Activated CD4-positive, alpha-beta T cell treated with anti-CD3 and anti-CD28 coated beads, Interleukin-2, amount 10 ng/mL, durations not matched to agents 7 days and 5 days (primary cell): ENCODE data around the gene ERMP1. TPM values are rescaled to one million over a fixed set of nuclear protein-coding genes. Genes with fewer than 3 reads are reported as not detected.

Experiments used
- CTCF ChIA-PET: fragments of 350-600 bp; sonication (Branson Sonifier 250); formaldehyde crosslinking; loops from one replicate; lab custom pipeline; 2021; ENCODE audit warnings: antibody characterized with exemption; lab: Charles Lee
- POLR2A ChIA-PET: fragments of 350-600 bp; sonication (Branson Sonifier 250); formaldehyde crosslinking; loops from one replicate; lab custom pipeline; 2021; ENCODE audit warnings: antibody characterized with exemption; lab: Charles Lee
- DNase-seq: peaks from one replicate; pipeline ENCODE4 v3.0.0-alpha.2; 2020
- H3K27ac Mint-ChIP-seq: one replicate; pipeline ENCODE4 v1.8.0; 2021; ENCODE audit warnings: mild to moderate bottlenecking, moderate library complexity, mixed read lengths
- H3K27me3 Mint-ChIP-seq: one replicate; pipeline ENCODE4 v1.8.0; 2021; ENCODE audit warnings: mixed read lengths
- H3K36me3 Mint-ChIP-seq: one replicate; pipeline ENCODE4 v1.8.0; 2021; ENCODE audit warnings: low read depth, mixed read lengths
- H3K4me1 Mint-ChIP-seq: one replicate; pipeline ENCODE4 v1.8.0; 2021; ENCODE audit warnings: mixed read lengths
- H3K4me3 Mint-ChIP-seq: one replicate; pipeline ENCODE4 v1.8.0; 2021; ENCODE audit warnings: mild to moderate bottlenecking, moderate library complexity, mixed read lengths
- H3K9me3 Mint-ChIP-seq: one replicate; pipeline ENCODE4 v1.8.0; 2021; ENCODE audit warnings: mixed read lengths
- total RNA-seq, 2 experiments: library from RNA; stranded (reverse); gene quantifications; one replicate each; pipeline ENCODE4 v1.2.3, GENCODE V29; 2021

Gene ERMP1
- total RNA-seq, 2 experiments from 2014 or later = 24.2 to 25.1 TPM

- Mint-ChIP-seq H3K36me3 (peaks cover 3% of the 10 kb centered on the region), H3K27me3 (no peaks in the 10 kb centered on the region), H3K4me3 (no peak overlapping the region), H3K27ac (peak overlapping the region; percentile 14), H3K4me1 (peaks cover 18% of the 10 kb centered on the region), H3K9me3 (no peaks in the 10 kb centered on the region)
- no peak for DNase-seq
- ChIA-PET POLR2A (no interaction called here), CTCF (interaction anchor here (0.7 to 2.4 kb wide), 10 partner anchors 10 to 138 kb away, joined by 3 to 6 read pairs (median 3); partner anchors contain the start of gene ERMP1)
These were observed 36.5 kb upstream of the ERMP1 start for GRCh38 chr9:5869315-5870019.

GRCh38 chr9:5868235-5868634, 35.3 kb upstream of the ERMP1 start:
- H3K9me3 Mint-ChIP-seq = no peaks in the 10 kb centered on the region
- H3K4me3 Mint-ChIP-seq = no peak overlapping the region
- DNase-seq = no peak
- H3K27me3 Mint-ChIP-seq = no peaks in the 10 kb centered on the region
- H3K36me3 Mint-ChIP-seq = no peaks in the 10 kb centered on the region
- ChIA-PET POLR2A (no interaction called here), CTCF (interaction anchor here (0.8 to 1.5 kb wide), 4 partner anchors 11 to 140 kb away, joined by 3 to 4 read pairs (median 3); no protein-coding TSS in a partner anchor)
- H3K27ac Mint-ChIP-seq = no peak overlapping the region
- H3K4me1 Mint-ChIP-seq = peaks cover 11% of the 10 kb centered on the region

- DNase-seq = no peak
- Mint-ChIP-seq H3K36me3 (no peaks in the 10 kb centered on the region), H3K4me1 (peaks cover 11% of the 10 kb centered on the region), H3K27me3 (no peaks in the 10 kb centered on the region), H3K27ac (no peak overlapping the region), H3K9me3 (no peaks in the 10 kb centered on the region), H3K4me3 (no peak overlapping the region)
- ChIA-PET POLR2A (no interaction called here), CTCF (no interaction called here)
These were observed 33.8 kb upstream of the ERMP1 start for GRCh38 chr9:5866685-5867084.

GRCh38 chr9:5866272-5866671, 33.4 kb upstream of the ERMP1 start:
- POLR2A ChIA-PET = no interaction called here
- Mint-ChIP-seq H3K27me3 (no peaks in the 10 kb centered on the region), H3K4me3 (no peak overlapping the region), H3K36me3 (peaks cover 2% of the 10 kb centered on the region), H3K27ac (no peak overlapping the region), H3K9me3 (no peaks in the 10 kb centered on the region), H3K4me1 (peaks cover 11% of the 10 kb centered on the region)
- CTCF ChIA-PET = interaction anchor here (1.1 kb wide), 1 partner anchor 554 kb away, joined by 3 read pairs; no protein-coding TSS in a partner anchor
- no peak for DNase-seq

DNA sequence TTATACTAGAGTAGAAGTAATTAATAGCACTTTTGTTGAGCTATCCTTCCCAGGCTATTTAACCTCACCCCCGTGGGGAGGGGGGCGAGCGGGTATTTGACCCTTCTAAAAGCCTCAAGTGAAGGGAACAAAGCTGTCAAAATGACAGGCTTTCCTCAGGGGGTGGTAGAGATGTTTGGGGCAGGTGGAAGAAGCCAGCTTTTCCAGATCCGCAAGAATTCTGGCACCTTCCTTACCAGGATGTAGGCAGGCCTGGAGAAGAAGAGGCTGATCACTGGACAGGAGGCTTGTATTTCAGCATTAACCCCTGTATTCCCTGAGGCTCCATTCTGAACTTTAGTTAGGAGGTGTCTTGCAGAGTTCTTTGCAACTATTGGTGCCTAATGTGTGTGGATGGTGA, 31.5 kb upstream of the ERMP1 start:
- CTCF ChIA-PET = interaction anchor here (1.2 to 2.5 kb wide), 2 partner anchors 11 to 31 kb away, joined by 3 to 14 read pairs; partner anchors contain the start of gene ERMP1
- POLR2A ChIA-PET = no interaction called here
- Mint-ChIP-seq H3K9me3 (no peaks in the 10 kb centered on the region), H3K4me3 (no peak overlapping the region), H3K27me3 (no peaks in the 10 kb centered on the region), H3K4me1 (peaks cover 4% of the 10 kb centered on the region), H3K36me3 (peaks cover 2% of the 10 kb centered on the region), H3K27ac (no peak overlapping the region)
- no peak for DNase-seq

DNA sequence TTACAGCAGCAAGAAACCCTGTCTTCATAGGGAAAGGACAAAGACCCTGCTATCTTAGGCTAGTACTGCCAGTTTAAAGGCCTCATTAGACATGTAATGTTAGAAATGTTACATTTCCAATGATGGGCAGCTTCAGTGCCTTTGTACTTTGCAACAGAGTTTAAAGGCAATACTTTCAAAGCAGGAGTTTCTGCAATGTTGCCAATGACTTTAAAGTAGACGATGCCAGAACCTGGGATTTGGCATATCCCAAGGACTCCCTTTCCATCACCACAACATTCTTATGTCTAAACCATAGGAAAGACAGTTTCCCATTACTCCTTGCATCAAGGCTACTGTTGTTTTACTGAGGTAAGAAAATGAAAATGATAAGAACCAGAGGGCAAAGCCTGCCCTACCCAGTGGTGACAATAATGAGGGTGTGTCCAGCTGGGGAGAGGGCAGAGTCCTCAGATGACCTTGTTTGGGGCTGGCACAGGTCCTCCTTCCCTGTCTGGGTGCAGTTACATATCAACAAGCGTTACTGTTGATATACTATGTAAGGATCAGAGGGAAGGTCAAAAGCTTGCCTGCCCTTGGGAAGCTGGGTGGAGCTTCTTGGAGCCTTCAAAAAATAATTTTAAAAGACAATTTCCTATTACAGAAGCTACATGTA, 30.3 kb upstream of the ERMP1 start:
- H3K27ac Mint-ChIP-seq = no peak overlapping the region
- CTCF ChIA-PET = interaction anchor here (1.2 to 2.5 kb wide), 3 partner anchors 10 to 24 kb away, joined by 3 to 14 read pairs (median 3); no protein-coding TSS in a partner anchor
- no peak for DNase-seq
- peaks cover 2% of the 10 kb centered on the region for H3K36me3 Mint-ChIP-seq
- POLR2A ChIA-PET = no interaction called here
- H3K4me1 Mint-ChIP-seq = no peaks in the 10 kb centered on the region
- no peak overlapping the region for H3K4me3 Mint-ChIP-seq
- H3K27me3 Mint-ChIP-seq = no peaks in the 10 kb centered on the region
- no peaks in the 10 kb centered on the region for H3K9me3 Mint-ChIP-seq

DNA sequence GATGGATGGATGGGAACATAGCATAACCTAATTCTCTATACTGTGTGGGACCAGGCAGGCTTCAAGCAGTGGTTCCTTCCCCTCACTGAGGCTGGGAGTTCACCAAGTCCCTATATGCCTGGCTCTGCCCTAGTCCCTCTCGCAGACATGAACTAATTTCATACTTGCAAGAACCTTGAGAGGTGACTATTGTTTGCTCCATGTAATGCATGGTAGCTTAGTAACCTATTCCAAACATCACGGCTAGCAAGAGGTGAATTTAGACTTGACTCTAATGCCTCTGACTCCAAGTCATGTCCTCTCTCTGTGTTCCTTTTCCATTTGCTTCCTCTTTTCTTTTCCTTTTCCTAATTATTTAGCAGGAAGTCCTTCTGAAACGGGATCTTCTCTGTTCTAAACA, 25.9 kb upstream of the ERMP1 start:
- ChIA-PET POLR2A (no interaction called here), CTCF (interaction anchor here (0.6 to 2.0 kb wide), 5 partner anchors 9 to 26 kb away, joined by 3 to 9 read pairs (median 4); partner anchors contain the start of gene ERMP1)
- Mint-ChIP-seq H3K4me1 (peaks cover 6% of the 10 kb centered on the region), H3K27me3 (no peaks in the 10 kb centered on the region), H3K27ac (no peak overlapping the region), H3K36me3 (peaks cover 8% of the 10 kb centered on the region), H3K9me3 (peaks cover 7% of the 10 kb centered on the region), H3K4me3 (no peak overlapping the region)
- DNase-seq = no peak

DNA sequence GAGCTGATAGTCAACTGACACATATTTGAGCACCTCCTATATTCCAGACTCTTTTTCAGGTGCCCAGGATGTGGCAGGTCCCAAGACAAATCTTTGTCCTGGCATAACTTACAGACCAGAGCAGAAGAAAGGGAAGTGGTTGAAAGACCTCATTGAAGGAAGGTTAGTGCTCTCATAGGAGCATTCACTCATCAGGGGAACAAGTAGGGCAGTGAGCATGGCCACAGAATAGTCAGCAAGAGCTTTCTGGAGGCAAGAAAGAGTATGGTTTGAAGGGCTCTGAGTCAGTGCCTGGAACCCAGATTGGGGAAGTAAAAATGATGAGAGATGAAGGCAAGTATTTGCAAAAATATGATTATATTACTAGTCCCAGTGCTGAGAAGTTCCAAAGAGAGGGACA, 25.0 kb upstream of the ERMP1 start:
- H3K9me3 Mint-ChIP-seq = peaks cover 7% of the 10 kb centered on the region
- CTCF ChIA-PET = interaction anchor here (0.7 to 2.0 kb wide), 5 partner anchors 10 to 64 kb away, joined by 3 to 9 read pairs (median 3); partner anchors contain the start of gene ERMP1
- no peak overlapping the region for H3K27ac Mint-ChIP-seq
- POLR2A ChIA-PET = no interaction called here
- peaks cover 11% of the 10 kb centered on the region for H3K36me3 Mint-ChIP-seq
- H3K27me3 Mint-ChIP-seq = no peaks in the 10 kb centered on the region
- DNase-seq = no peak
- peaks cover 15% of the 10 kb centered on the region for H3K4me1 Mint-ChIP-seq
- H3K4me3 Mint-ChIP-seq = no peak overlapping the region

GRCh38 chr9:5854063-5854790, 21.3 kb upstream of the ERMP1 start:
- Mint-ChIP-seq H3K4me3 (no peak overlapping the region), H3K9me3 (peaks cover 7% of the 10 kb centered on the region), H3K4me1 (peaks cover 50% of the 10 kb centered on the region), H3K27ac (peak overlapping the region; percentile 26), H3K36me3 (peaks cover 17% of the 10 kb centered on the region), H3K27me3 (no peaks in the 10 kb centered on the region)
- ChIA-PET POLR2A (interaction anchor here (1.1 kb wide), 1 partner anchor 21 kb away, joined by 3 read pairs; the partner anchor contains the start of gene ERMP1), CTCF (interaction anchor here (0.8 to 3.8 kb wide), 5 partner anchors 9 to 173 kb away, joined by 3 to 14 read pairs (median 4); partner anchors contain the start of gene ERMP1)
- no peak for DNase-seq

- peak overlapping the region; percentile 26 for H3K27ac Mint-ChIP-seq
- H3K4me3 Mint-ChIP-seq = no peak overlapping the region
- POLR2A ChIA-PET = interaction anchor here (1.1 kb wide), 1 partner anchor 21 kb away, joined by 3 read pairs; the partner anchor contains the start of gene ERMP1
- no peak for DNase-seq
- peaks cover 53% of the 10 kb centered on the region for H3K4me1 Mint-ChIP-seq
- no peaks in the 10 kb centered on the region for H3K27me3 Mint-ChIP-seq
- CTCF ChIA-PET = interaction anchor here (0.7 to 3.8 kb wide), 7 partner anchors 10 to 173 kb away, joined by 3 to 14 read pairs (median 4); partner anchors contain the start of gene ERMP1
- peaks cover 17% of the 10 kb centered on the region for H3K36me3 Mint-ChIP-seq
- peaks cover 7% of the 10 kb centered on the region for H3K9me3 Mint-ChIP-seq
These were observed 20.7 kb upstream of the ERMP1 start for GRCh38 chr9:5853617-5854016.

DNA sequence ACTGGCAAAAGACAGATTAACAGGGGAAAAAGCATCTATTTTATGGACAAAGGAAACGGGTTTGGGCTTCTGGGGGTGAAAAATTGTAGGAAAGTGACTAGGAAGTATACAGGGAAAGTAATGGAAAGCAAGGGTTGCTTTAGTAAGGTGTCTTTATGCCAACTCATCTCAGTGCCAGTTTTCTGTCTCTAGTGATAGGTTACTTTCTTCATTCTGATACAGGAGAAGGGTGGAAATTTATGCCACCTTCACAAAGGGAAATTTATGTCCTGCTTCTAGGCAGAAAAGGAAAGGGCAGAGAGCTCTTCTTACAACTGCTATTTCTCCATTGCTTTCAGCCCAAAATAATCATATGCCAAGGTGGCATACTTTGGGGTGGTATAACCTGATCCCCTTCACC, 20.1 kb upstream of the ERMP1 start:
- Mint-ChIP-seq H3K36me3 (peaks cover 19% of the 10 kb centered on the region), H3K4me1 (peaks cover 57% of the 10 kb centered on the region), H3K9me3 (peaks cover 7% of the 10 kb centered on the region), H3K4me3 (no peak overlapping the region), H3K27me3 (no peaks in the 10 kb centered on the region), H3K27ac (peak overlapping the region; percentile 26)
- CTCF ChIA-PET = interaction anchor here (0.7 to 3.8 kb wide), 5 partner anchors 10 to 123 kb away, joined by 3 to 14 read pairs (median 4); partner anchors contain the start of gene ERMP1
- DNase-seq = no peak
- POLR2A ChIA-PET = no interaction called here

- H3K27me3 Mint-ChIP-seq = no peaks in the 10 kb centered on the region
- peaks cover 62% of the 10 kb centered on the region for H3K4me1 Mint-ChIP-seq
- H3K4me3 Mint-ChIP-seq = no peak overlapping the region
- H3K27ac Mint-ChIP-seq = peak overlapping the region; percentile 60
- peak; percentile 59 for DNase-seq
- ChIA-PET CTCF (interaction anchor here (0.7 to 3.8 kb wide), 6 partner anchors 9 to 25 kb away, joined by 3 to 14 read pairs (median 6); no protein-coding TSS in a partner anchor), POLR2A (interaction anchor here (0.6 to 1.1 kb wide), 2 partner anchors 28 to 229 kb away, joined by 4 read pairs; no protein-coding TSS in a partner anchor)
- peaks cover 21% of the 10 kb centered on the region for H3K36me3 Mint-ChIP-seq
- peaks cover 8% of the 10 kb centered on the region for H3K9me3 Mint-ChIP-seq
These were observed 18.5 kb upstream of the ERMP1 start for GRCh38 chr9:5851445-5851844.
